GM10266 (cell line): ENCODE measurements around the gene PAX8.

Experiments used
- DNase-seq: peaks from one replicate; pipeline ENCODE4 v3.0.0; 2012; ENCODE audit errors: extremely low spot score
- CTCF ChIP-seq: IDR thresholded peaks from 2 replicates; pipeline ENCODE4 v1.5.1; 2012; ENCODE audit warnings: mild to moderate bottlenecking, low read depth; ENCODE audit not compliant: control insufficient read depth, insufficient read depth; ENCODE audit errors: missing control alignments

PAX8 gene

GRCh38 chr2:113184531-113185230 is 94.0 kb downstream of the PAX8 start:
- no peak for DNase-seq
- no peak for TF ChIP-seq CTCF

- TF ChIP-seq CTCF = no peak
- DNase-seq = no peak
These were observed 95.0 kb downstream of the PAX8 start for GRCh38 chr2:113183703-113184102.

- no peak for DNase-seq
- TF ChIP-seq CTCF = no peak
These were observed 95.5 kb downstream of the PAX8 start for GRCh38 chr2:113183264-113183663.

GRCh38 chr2:113182471-113183260 is 96.1 kb downstream of the PAX8 start:
- no peak for DNase-seq
- TF ChIP-seq CTCF = no peak

GRCh38 chr2:113181258-113182051 is 97.3 kb downstream of the PAX8 start:
- no peak for DNase-seq
- TF ChIP-seq CTCF = no peak

GRCh38 chr2:113180131-113180946 is 98.4 kb downstream of the PAX8 start:
- TF ChIP-seq CTCF = no peak
- DNase-seq = no peak
